AG10803 (cell line): ENCODE results near the gene APOBEC3G.

ENCODE experiments used
- DNase-seq: peaks from one replicate; pipeline ENCODE4 v3.0.0; 2010; ENCODE audit warnings: low read depth
- H3K4me3 ChIP-seq: 2 replicates; pipeline ENCODE4 v1.5.1; 2011; ENCODE audit warnings: mild to moderate bottlenecking, low read length, control low read depth
- CTCF ChIP-seq: conservative IDR thresholded peaks from 2 replicates; pipeline ENCODE4 v1.5.1; 2011; ENCODE audit warnings: mild to moderate bottlenecking, low read length, control low read depth, inconsistent platforms

APOBEC3G gene

DNA sequence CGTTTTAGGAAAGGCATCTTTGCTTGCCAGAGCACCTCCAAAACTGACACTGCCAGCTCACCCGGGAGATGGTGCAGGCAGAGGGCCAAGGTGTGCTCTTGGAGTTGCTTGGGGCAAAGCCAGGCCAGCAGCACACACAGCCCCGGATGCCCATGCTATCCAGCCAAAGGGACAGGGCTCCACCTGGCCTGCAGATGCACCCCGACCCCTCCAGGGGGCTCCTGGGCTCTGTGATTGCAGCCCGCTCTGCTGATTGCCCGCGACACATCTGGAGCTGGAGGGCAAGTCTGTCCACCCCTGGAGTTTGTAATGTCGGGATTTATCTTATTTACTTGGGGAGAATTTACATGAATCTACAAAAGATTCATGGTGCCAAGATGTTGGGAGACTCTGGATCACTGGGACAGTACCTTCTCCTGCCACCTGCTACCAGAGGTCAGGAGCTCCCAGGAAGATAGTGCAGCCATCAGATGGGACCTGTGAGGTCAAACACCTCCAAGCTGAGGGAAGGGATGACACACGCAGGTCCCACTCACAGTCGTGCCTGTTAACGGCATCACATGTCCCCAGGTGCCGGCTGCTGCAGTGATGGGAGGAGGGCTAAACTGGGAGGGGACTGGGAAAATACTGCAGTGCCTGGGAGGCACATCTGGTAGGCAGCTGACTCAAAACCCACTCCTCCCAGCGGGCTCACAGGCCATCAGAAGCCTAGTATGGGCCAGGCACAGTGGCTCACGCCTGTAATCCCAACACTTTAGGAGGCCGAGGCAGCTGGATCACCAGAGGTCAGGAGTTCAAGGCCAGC lies 58.2 kb downstream of the APOBEC3G start:
- DNase-seq: peak; percentile 23
- H3K4me3 ChIP-seq: no peak overlapping the region
- peak; percentile 51 for TF ChIP-seq CTCF

DNA sequence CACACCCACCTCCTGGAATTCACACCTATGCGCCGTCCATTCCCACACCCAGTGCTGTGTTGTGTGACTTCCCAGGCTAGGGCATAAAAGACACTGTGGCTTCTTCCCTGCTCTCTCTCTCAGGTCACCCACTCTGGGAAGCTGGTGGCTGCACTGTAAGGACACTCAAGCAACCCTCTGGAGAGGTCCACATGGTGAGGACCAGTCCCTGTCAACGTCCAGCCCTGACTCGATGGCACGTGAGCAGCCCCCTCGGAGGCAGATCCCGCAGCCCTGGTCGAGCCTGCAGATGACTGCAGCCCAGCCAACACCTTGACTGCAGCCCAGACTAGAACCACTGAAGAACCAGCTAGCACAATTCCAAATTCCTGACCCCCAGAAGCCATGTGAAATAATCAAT lies 59.2 kb downstream of the APOBEC3G start:
- TF ChIP-seq CTCF: no peak
- no peak overlapping the region for H3K4me3 ChIP-seq
- DNase-seq: no peak
